ENCODE data around the gene POLG. TPM values are rescaled to one million over a fixed set of nuclear protein-coding genes. Genes with fewer than 3 reads are reported as not detected.

The POLG gene
- total RNA-seq, 1 experiment from 2014 or later = 60.3 TPM

GRCh38 chr15:89308236-89308635 is 26.4 kb downstream of the POLG start:
- H3K36me3 Mint-ChIP-seq (ENCODE audit: insufficient read depth in 1 of 3, low read depth in 3 of 3) = peaks cover 43 to 82% (median 79%) of the 10 kb centered on the region in 3 experiments; a peak in 6 of 7 replicates
- H3K9me3 Mint-ChIP-seq = no peaks in the 10 kb centered on the region
- H3K27ac Mint-ChIP-seq = no peak overlapping the region

More at GRCh38 chr15:89308236-89308635, 26.4 kb downstream of the POLG start:
- Histone ChIP-seq H3K27me3 (ENCODE audit: insufficient read depth, low read length) (no peaks in the 10 kb centered on the region), H3K18ac (ENCODE audit: insufficient read length, low read depth, low read length) (no peak overlapping the region), H2BK15ac (ENCODE audit: low read depth, low read length) (no peak overlapping the region), H3K14ac (ENCODE audit: insufficient read depth, low read length) (no peak overlapping the region), H3K27ac (ENCODE audit: insufficient read length, low read depth, low read length) (no peak overlapping the region), H4K5ac (ENCODE audit: insufficient read length, low read depth, low read length) (no peak overlapping the region), H2BK120ac (ENCODE audit: low read depth, low read length, poor library complexity, severe bottlenecking) (no peak overlapping the region), H2BK5ac (ENCODE audit: insufficient read length, low read length) (no peak overlapping the region), H3K9ac (ENCODE audit: extremely low read depth, insufficient read length, low read length) (no peak overlapping the region), H2BK20ac (ENCODE audit: low read depth, low read length, poor library complexity, severe bottlenecking) (no peak overlapping the region), H3K23ac (ENCODE audit: insufficient read length, low read depth, low read length) (no peak overlapping the region), H2BK12ac (ENCODE audit: insufficient read length, low read depth, low read length) (no peak overlapping the region), H3K4me2 (ENCODE audit: insufficient read depth, insufficient read length, low read length) (no peak overlapping the region), H4K91ac (ENCODE audit: insufficient read length, low read depth, low read length) (no peak overlapping the region), H3K79me2 (ENCODE audit: insufficient read depth, low read length) (no peaks in the 10 kb centered on the region), H4K20me1 (ENCODE audit: control insufficient read depth, insufficient read depth, insufficient read length) (no peaks in the 10 kb centered on the region), H3K56ac (ENCODE audit: insufficient read length, low read depth, low read length) (no peak overlapping the region), H3K4me1 (ENCODE audit: insufficient read depth, low read length) (no peaks in the 10 kb centered on the region), H4K8ac (replicated peaks; ENCODE audit: insufficient read length, low read depth, low read length) (no peak overlapping the region), H3K23me2 (ENCODE audit: insufficient read length, low read depth, low read length, poor library complexity, severe bottlenecking) (no peaks in the 10 kb centered on the region), H3K4ac (ENCODE audit: low read depth, low read length) (no peak overlapping the region), H3K9me3 (ENCODE audit: control insufficient read depth, low read depth, low read length) (no peaks in the 10 kb centered on the region), H2AK5ac (ENCODE audit: insufficient read length, low read length) (no peak overlapping the region), H3K79me1 (ENCODE audit: insufficient read depth, low read depth, low read length, poor library complexity, severe bottlenecking) (no peaks in the 10 kb centered on the region), H2AFZ (ENCODE audit: low read length) (no peak overlapping the region), H3T11ph (ENCODE audit: low read length) (no peak overlapping the region)
- H3K27me3 Mint-ChIP-seq (ENCODE audit: low read depth) = no peaks in the 10 kb centered on the region
- no peak for DNase-seq
- H3K4me3 Mint-ChIP-seq = no peak overlapping the region
- no peaks in the 10 kb centered on the region for H3K4me1 Mint-ChIP-seq
- WGBS (ENCODE audit: extremely low coverage, insufficient read length, low lambda C conversion rate) = no CpG with 5 or more reads among the region's 3 CpGs
- TF ChIP-seq CTCF (conservative IDR thresholded peaks at IDR 0.05) = no peak
